Activated naive CD4-positive, alpha-beta T cell treated with anti-CD3 and anti-CD28 coated beads, Interleukin-2, amount 50 U/mL, for 72 hours (primary cell): ENCODE data around the gene DFFB. TPM values are rescaled to one million over a fixed set of nuclear protein-coding genes. Genes with fewer than 3 reads are reported as not detected.
"Not testable (repeated sequence)": the region's sequence is repeated elsewhere in the genome, so short reads cannot be mapped to it uniquely, and the experiment has no call there.

Experiments
- ATAC-seq, 2 donors: fragments of 150-1000 bp; cut with Tn5 transposase; 2 replicates each; pipeline ENCODE4 v1.10.0; 2021; ENCODE audit warnings: mild to moderate bottlenecking in 2 of 2, moderate library complexity in 2 of 2
- DNase-seq, 2 donors: peaks; one replicate each; pipeline ENCODE4 v3.0.0; 2021 to 2022; ENCODE audit warnings: low spot score in 2 of 2
- H3K27ac Mint-ChIP-seq, 2 donors: one replicate each; pipeline ENCODE4 v1.8.0; 2022; ENCODE audit warnings: mild to moderate bottlenecking in 2 of 2, mixed read lengths in 2 of 2
- H3K36me3 Mint-ChIP-seq, 2 donors: one replicate each; pipeline ENCODE4 v1.8.0; 2022; ENCODE audit warnings: mixed read lengths in 2 of 2
- H3K9me3 Mint-ChIP-seq, 2 donors: one replicate each; pipeline ENCODE4 v1.8.0; 2022; ENCODE audit warnings: mixed read lengths in 2 of 2
- total RNA-seq, 2 donors: library from RNA; stranded (reverse); gene quantifications; one replicate each; pipeline ENCODE4 v1.2.3, GENCODE V29; 2022

DFFB gene
- total RNA-seq, 2 donors from 2014 or later: 12.0 TPM

GRCh38 chr1:3907031-3907534, 49.8 kb downstream of the DFFB start:
- DNase-seq: peak; percentile 47 to 53
- Mint-ChIP-seq H3K27ac (peak overlapping the region in 1 of 2 donors; percentile 36), H3K36me3 (no peaks in the 10 kb centered on the region), H3K9me3 (no peaks in the 10 kb centered on the region)
- ATAC-seq: peak; percentile 21 to 33

- Mint-ChIP-seq H3K9me3 (no peaks in the 10 kb centered on the region), H3K27ac (peak overlapping the region in 1 of 2 donors; percentile 6), H3K36me3 (no peaks in the 10 kb centered on the region)
- ATAC-seq: no peak
- peak in 1 of 2 donors; percentile 50 for DNase-seq
These were observed 50.4 kb downstream of the DFFB start for GRCh38 chr1:3907621-3908165.

GRCh38 chr1:3908886-3909517, 51.7 kb downstream of the DFFB start:
- Mint-ChIP-seq H3K9me3 (no peaks in the 10 kb centered on the region), H3K36me3 (no peaks in the 10 kb centered on the region), H3K27ac (peak overlapping the region in 1 of 2 donors; percentile 6)
- ATAC-seq: no peak
- DNase-seq: peak in 1 of 2 donors; percentile 28

GRCh38 chr1:3909615-3910014, 52.3 kb downstream of the DFFB start:
- ATAC-seq: no peak
- no peaks in the 10 kb centered on the region for H3K9me3 Mint-ChIP-seq
- H3K27ac Mint-ChIP-seq: no peak overlapping the region

GRCh38 chr1:3910049-3910731, 52.9 kb downstream of the DFFB start:
- DNase-seq (peak in 1 of 2 donors; percentile 54), ATAC-seq (no peak)
- H3K36me3 Mint-ChIP-seq: no peaks in the 10 kb centered on the region
- H3K9me3 Mint-ChIP-seq: no peaks in the 10 kb centered on the region
- H3K27ac Mint-ChIP-seq: no peak overlapping the region

More at GRCh38 chr1:3909615-3910014, 52.3 kb downstream of the DFFB start:
- DNase-seq: no peak
- H3K36me3 Mint-ChIP-seq: no peaks in the 10 kb centered on the region

DNA sequence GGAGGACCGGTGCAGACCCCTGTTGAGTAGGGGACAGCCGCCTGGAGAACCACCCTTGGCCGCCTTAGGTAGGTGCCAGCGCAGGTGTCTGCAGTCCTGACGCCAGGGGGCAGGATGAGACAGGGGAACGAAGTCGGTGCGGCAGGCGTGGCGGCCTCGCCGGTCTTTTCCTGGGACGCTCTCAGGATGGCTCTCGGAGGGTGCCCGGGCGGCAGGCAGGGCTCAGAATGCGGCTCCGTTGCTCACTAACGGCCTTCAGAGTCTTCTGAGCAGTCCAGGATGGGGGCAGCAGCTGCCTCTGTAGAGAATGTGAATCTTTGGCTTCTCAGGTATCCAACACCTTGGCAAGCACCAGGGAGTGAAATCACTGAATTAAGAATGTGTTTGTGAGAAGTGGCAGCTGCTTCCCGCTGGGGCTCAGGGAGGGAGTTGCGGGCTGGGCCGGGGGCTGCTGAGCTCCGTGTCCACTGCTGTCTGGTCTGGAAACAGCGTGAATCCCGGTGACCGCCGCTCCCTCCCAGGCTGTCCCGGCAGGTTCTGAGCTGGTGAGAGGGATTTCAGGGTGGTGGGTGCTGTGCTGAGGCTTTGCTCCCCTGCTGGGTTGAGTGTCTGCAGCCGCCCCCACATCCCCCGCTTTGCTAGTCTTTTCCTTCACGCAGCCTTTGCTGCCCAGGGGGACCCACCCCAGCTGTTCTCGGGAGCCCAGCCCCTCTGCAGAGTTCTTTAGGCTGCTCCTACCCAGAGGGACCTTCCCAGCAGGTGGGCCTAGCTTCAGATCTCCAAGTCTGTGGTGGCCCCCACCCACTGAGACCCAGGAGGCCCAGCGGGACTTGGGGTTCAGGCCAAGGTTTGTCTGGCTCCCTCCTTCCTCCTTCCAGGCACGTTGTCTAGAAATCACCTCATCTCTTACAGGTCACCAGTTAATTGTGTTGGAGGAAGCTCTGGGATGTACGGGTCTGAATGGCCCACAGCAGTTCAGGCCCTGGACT, 53.9 kb downstream of the DFFB start:
- peak; percentile 73 to 87 for ATAC-seq
- no peaks in the 10 kb centered on the region for H3K36me3 Mint-ChIP-seq
- H3K27ac Mint-ChIP-seq: no peak overlapping the region
- H3K9me3 Mint-ChIP-seq: no peaks in the 10 kb centered on the region
- DNase-seq: peak; percentile 68 to 83

DNA sequence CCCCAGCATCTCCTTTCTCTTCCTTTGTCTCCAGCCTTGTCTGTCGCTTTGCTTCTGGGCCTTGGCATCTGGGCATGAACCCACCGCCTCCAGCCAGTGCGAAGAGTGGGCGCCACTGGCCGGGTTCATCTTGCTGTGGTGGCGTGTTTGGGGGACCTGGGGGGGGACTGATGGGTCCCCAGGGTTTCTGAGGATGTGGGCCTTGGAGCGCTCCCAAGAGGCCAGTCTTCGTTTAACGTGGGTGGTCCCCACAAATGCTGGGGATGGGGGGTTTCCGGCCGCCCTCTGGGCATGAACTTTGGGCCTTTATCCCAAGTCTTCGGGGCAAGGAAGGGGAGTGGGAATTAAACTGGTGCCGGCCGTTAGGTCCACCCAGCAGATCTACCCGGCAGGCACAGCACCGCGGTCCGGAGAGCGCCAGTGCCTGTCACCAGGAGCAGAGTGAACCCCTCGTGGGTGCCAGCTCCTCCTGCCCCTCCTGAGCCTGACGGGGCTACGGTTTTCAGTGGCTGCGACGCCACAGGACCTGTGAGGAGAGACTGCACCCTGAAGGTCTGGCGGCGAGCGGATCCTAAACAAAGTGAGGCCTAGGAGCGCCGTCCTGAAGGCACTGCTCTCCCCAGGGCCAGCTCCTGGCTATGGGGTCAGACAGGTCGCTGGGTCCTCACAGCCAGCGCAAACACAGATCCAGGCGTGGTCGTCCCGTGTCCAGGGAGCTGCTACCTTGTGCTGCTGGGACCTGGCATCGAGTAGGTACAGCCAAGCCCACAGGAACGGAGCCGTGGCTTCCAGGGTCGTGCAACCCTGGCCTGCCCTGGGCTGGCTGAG, 54.9 kb downstream of the DFFB start:
- Mint-ChIP-seq H3K36me3 (no peaks in the 10 kb centered on the region), H3K9me3 (no peaks in the 10 kb centered on the region), H3K27ac (no peak overlapping the region)
- ATAC-seq: no peak
- DNase-seq: peak in 1 of 2 donors; percentile 45

DNA sequence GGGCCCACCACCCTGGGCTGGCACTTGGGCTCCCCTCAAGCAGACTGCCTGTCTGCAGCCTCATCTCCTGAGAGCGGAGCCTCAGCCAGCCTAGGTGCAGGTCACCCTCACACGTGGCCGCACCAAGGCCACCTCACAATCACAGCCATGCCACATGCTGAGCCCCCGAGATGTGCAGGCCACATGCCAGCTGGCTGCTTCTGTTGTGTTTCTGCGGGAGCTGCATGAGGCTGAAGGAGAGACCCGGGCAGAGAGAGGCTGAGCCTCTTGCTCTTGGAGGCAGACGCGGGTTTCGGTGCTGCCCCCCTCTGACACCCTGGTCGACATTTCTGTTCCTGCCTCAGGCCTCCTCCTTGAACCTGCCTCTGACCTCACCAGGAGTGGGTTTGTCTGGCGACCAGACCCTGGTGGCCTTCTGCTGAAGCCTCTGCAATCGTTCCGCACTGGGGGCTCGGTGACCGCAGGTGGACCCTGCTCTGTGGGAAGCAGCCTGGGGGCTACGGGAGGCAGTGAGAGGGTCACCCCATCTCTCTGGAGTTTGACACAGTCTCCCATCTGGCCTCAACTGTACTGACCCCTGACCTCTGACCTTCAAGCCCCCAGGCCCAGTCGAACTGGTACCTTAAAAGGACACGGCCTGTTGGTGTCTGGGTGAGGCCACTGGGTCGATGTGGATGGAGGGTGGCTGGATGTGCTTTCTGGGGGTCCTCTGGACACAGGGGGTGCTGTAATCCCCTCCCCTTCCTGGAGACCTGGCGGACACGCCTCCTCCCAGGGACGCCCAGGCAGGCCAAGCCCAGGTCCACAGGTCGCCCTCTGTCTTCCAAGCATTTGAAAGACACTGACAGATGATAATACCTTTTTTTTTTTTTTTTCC, 55.8 kb downstream of the DFFB start:
- H3K27ac Mint-ChIP-seq: no peak overlapping the region
- ATAC-seq (no peak), DNase-seq (peak in 1 of 2 donors; percentile 35)
- no peaks in the 10 kb centered on the region for H3K36me3 Mint-ChIP-seq
- no peaks in the 10 kb centered on the region for H3K9me3 Mint-ChIP-seq

DNA sequence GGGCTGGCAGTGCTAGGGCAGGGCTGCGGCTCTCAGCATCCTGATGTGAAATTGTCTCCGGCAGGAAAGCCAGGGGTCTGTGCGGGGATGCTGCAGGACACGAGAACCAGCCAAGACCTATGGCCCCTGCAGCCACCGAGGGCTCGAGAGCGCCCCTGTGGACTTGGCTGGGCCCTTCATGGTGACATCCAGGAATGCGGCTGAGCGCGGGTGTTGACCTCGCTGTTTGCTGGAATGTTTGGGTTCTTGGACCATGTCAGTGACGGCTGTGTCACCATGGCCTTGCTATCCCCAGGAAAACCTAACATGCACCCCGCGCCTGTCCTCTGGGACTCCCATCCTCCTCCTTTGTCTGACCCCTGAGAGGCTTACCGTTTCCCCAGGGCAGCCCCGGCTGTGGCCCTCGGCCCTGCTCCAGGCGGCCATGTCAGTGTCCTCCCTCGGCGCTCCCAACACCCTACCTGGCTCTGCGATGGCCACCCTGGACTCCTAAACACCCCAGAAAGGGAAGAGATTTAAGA, 57.1 kb downstream of the DFFB start:
- Mint-ChIP-seq H3K27ac (no peak overlapping the region), H3K9me3 (no peaks in the 10 kb centered on the region), H3K36me3 (no peaks in the 10 kb centered on the region)
- peak in 1 of 2 donors; percentile 50 for DNase-seq
- ATAC-seq: no peak

DNA sequence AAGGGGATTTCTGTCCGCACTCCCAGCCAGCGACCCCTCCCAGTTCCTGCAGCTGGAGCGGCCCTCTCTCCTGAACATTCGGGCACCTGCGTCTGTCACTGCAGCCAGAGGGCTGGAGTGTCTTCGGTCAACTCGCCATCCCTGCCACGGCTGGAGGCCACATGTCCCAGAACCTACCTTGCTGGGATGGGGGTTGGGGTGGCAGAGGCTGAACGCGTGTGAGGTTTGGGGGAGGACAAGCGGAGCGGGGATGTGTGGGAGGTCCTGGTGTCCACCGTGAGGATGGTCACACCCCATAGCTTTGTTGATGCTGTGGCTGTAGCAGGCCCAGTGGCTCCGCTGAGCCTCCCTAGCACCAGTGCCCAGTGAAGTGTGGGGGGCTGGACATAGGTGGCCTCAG, 57.6 kb downstream of the DFFB start:
- H3K36me3 Mint-ChIP-seq: no peaks in the 10 kb centered on the region
- no peak for DNase-seq
- H3K9me3 Mint-ChIP-seq: no peaks in the 10 kb centered on the region
- H3K27ac Mint-ChIP-seq: no peak overlapping the region
- no peak for ATAC-seq

GRCh38 chr1:3915551-3916121, 58.4 kb downstream of the DFFB start:
- Mint-ChIP-seq H3K36me3 (no peaks in the 10 kb centered on the region), H3K27ac (no peak overlapping the region), H3K9me3 (no peaks in the 10 kb centered on the region)
- peak in 1 of 2 donors; percentile 44 for DNase-seq
- no peak for ATAC-seq

DNA sequence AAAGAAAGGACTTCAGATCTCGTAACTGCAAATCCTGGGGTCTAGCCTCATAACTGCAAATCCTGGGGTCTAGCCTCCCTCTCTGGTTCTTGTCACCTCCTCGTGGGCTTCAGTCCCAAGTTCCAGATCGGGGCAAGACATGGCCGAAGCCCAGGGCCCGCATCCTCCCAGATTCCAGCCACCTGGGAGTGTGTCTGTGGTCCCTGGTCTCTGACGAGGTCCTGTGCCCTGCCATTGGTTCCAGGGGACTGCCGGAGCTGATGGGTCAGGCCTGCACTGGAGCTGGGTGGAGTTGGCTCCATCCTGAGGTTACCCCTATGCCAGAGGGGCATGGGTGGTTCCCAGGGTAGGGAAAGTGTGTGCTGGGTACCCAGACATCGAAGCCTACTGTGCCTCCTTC, 60.5 kb downstream of the DFFB start:
- H3K36me3 Mint-ChIP-seq: no peaks in the 10 kb centered on the region
- DNase-seq (peak in 1 of 2 donors; percentile 44), ATAC-seq (no peak)
- no peak overlapping the region for H3K27ac Mint-ChIP-seq
- H3K9me3 Mint-ChIP-seq: no peaks in the 10 kb centered on the region

- not testable (repeated sequence) for H3K36me3 Mint-ChIP-seq, H3K27ac Mint-ChIP-seq, H3K9me3 Mint-ChIP-seq, ATAC-seq, DNase-seq
These were observed 61.1 kb downstream of the DFFB start for GRCh38 chr1:3918359-3918758.

DNA sequence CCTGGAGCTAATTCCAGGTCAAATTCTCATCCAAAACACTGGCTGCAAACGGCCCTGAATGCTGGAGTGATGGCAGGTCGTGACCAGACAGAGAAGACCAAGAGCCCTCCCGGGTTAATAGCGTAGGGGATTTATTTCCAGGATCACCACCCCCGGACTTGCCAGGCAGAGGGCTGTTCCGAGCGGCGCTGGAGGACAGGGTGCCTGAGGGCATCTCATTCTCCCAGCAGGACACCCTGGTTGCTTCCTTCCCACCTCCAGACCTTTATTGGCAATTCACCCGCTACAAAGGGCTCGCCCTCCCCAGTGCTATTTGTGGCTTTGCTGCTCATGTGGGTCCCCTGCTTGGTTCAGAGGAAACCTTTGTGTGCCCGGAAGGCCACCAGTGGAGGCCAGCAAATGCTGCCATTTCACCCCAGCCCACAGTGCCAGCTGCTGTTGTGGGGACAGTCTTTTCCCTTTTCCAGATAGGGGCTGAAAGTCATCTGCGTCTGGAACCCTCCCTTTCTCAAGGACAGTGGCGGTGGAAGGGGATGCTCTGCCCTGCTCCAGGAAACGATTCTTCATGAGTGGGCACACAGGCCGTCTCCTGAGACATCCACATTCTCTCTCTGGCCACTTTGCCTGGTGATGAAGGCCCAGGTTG, 61.8 kb downstream of the DFFB start:
- ATAC-seq (no peak), DNase-seq (peak in 1 of 2 donors; percentile 35)
- H3K9me3 Mint-ChIP-seq: no peaks in the 10 kb centered on the region
- H3K36me3 Mint-ChIP-seq: no peaks in the 10 kb centered on the region
- no peak overlapping the region for H3K27ac Mint-ChIP-seq
